ENCODE results near the gene HLA-C.
"Not testable (repeated sequence)": the region's sequence is repeated elsewhere in the genome, so short reads cannot be mapped to it uniquely, and the experiment has no call there.

GRCh38 chr6:31279647-31280046 is 7.8 kb upstream of the HLA-C start:
- TF ChIP-seq SP1 (IDR thresholded peaks at IDR 0.05); BHLHE40 (IDR thresholded peaks at IDR 0.05; ENCODE audit: borderline replicate concordance); NFRKB (IDR thresholded peaks at IDR 0.05); ELF4 (IDR thresholded peaks at IDR 0.05); TARDBP (IDR thresholded peaks at IDR 0.05): not testable (repeated sequence)

Measured in HEK293T (cell line).